AG10803 (cell line): ENCODE results near the gene ADGRV1.

ENCODE experiments used
- DNase-seq: peaks from one replicate; pipeline ENCODE4 v3.0.0; 2010; ENCODE audit warnings: low read depth
- H3K4me3 ChIP-seq: 2 replicates; pipeline ENCODE4 v1.5.1; 2011; ENCODE audit warnings: mild to moderate bottlenecking, low read length, control low read depth
- TF ChIP-seq, protein P1 (sequence below): conservative IDR thresholded peaks from 2 replicates; pipeline ENCODE4 v1.5.1; 2011; ENCODE audit warnings: mild to moderate bottlenecking, low read length, control low read depth, inconsistent platforms

The ADGRV1 gene

DNA sequence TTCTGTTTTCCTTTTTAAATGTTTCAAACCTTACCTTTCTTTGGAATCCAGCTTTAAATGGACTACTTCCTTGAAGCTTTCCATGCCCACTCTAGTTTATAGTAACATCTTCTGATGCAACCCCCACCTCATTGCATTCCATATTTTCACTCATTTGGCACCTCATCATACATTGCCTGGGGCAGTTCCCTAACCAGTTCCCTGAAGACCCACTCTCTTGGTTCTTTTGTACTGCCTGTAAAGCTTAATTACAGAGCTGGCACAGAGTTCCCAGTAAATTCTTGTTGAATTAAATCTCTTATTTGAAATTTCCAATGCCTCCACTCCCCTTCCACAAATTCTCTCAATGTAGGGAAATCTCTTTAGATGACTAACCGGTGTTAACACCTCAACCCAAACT, 567.3 kb downstream of the ADGRV1 start:
- DNase-seq, result no peak
- H3K4me3 ChIP-seq, result no peak overlapping the region
- TF ChIP-seq, protein P1, sequence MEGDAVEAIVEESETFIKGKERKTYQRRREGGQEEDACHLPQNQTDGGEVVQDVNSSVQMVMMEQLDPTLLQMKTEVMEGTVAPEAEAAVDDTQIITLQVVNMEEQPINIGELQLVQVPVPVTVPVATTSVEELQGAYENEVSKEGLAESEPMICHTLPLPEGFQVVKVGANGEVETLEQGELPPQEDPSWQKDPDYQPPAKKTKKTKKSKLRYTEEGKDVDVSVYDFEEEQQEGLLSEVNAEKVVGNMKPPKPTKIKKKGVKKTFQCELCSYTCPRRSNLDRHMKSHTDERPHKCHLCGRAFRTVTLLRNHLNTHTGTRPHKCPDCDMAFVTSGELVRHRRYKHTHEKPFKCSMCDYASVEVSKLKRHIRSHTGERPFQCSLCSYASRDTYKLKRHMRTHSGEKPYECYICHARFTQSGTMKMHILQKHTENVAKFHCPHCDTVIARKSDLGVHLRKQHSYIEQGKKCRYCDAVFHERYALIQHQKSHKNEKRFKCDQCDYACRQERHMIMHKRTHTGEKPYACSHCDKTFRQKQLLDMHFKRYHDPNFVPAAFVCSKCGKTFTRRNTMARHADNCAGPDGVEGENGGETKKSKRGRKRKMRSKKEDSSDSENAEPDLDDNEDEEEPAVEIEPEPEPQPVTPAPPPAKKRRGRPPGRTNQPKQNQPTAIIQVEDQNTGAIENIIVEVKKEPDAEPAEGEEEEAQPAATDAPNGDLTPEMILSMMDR, result no peak

GRCh38 chr5:91126448-91126847, 567.9 kb downstream of the ADGRV1 start:
- no peak overlapping the region for H3K4me3 ChIP-seq
- peak; percentile 86 for DNase-seq
- TF ChIP-seq, protein P1, result no peak

DNA sequence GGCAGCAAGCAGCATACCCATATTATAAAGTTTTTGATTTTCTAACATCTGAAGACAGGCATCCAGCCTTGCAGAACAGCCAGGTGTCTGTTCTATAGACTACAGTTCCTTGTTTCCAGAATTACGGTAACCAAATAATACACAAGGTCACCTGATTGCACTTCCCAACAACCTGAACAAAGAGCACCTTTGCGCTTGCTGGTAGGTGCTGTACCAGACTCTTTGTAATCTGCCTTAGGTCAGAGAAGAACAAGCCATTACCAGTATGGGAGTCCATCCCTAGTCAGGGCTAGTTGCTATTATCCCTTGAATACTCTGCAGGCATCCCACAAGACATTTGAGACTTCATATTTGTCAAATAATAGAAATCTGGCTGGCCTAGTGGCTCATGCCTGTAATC, 568.3 kb downstream of the ADGRV1 start:
- H3K4me3 ChIP-seq, result no peak overlapping the region
- TF ChIP-seq, protein P1, result no peak
- DNase-seq, result no peak

DNA sequence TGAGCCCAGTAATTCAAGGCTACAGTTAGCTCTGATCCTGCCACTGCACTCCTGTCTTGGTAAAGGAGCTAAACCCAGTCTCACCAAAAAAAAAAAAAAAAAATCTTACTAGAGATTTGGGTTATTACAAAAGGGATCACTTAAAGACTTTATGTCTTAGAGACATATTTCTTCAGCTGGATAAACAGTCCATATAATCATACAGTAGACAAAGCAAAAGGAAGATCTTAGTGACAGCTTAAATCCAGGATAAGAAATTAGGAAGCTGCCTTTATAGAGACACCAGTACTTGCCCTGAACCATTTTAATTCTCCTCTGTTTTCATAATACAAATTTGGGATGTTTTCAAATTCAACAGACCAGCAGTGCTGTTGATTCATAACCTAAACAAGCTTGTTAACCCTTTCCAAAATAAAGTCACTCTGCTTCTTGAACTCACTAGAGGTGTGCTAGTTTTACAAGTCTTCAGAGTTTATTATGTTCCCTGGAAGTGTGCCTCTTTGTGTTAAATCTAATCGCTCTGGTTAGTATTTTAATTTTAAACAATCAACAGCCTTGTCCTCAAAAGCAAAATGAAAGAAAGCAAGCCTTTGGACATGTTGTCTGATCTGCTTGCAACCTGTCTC, 569.0 kb downstream of the ADGRV1 start:
- TF ChIP-seq, protein P1, result no peak
- DNase-seq, result no peak
- no peak overlapping the region for H3K4me3 ChIP-seq

DNA sequence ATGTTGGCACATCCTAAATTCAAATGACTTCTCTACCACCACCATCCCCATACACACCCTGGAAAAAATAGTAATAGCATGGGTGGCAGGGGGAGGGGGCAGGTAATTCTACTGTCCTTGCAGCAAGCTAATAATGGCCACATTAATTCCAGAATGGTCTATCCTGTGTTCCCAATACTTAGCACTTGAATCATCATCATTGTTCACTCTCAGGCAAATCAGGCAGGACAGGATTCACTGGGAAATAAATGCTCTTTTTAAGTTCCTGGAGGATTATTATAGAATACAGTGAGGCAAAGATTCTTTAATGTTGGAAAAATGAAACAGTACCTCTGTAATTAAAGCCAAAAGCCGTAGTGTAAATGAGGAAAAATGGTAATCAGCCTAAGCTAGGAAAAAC, 570.0 kb downstream of the ADGRV1 start:
- no peak for DNase-seq
- H3K4me3 ChIP-seq, result no peak overlapping the region
- TF ChIP-seq, protein P1, result no peak

GRCh38 chr5:91129748-91130147, 571.2 kb downstream of the ADGRV1 start:
- TF ChIP-seq, protein P1, result no peak
- DNase-seq, result no peak
- H3K4me3 ChIP-seq, result no peak overlapping the region

GRCh38 chr5:91130759-91131158, 572.2 kb downstream of the ADGRV1 start:
- no peak for DNase-seq
- H3K4me3 ChIP-seq, result no peak overlapping the region
- TF ChIP-seq, protein P1, result no peak
